Lower lobe of right lung (tissue), 2 donors: ENCODE results near the gene CCDC90B. TPM values are rescaled to one million over a fixed set of nuclear protein-coding genes. Genes with fewer than 3 reads are reported as not detected.
A peak's percentile ranks its signal among the peaks of the same experiment; 100 is the strongest.

ENCODE experiments used
- ATAC-seq, 2 donors: fragments of 200-7000 bp; cut with Tn5 transposase; one replicate each; pipeline ENCODE4 v1.9.1; 2020 to 2022; ENCODE audit warnings: mild to moderate bottlenecking in 2 of 2, moderate library complexity in 2 of 2
- DNase-seq: peaks from one replicate; pipeline ENCODE4 v3.0.0-alpha.2; 2020
- H3K27ac ChIP-seq: fragments of 200-600 bp; one replicate; pipeline ENCODE4 v1.8.0; 2022
- H3K27me3 ChIP-seq: fragments of 200-600 bp; one replicate; pipeline ENCODE4 v1.8.0; 2022; ENCODE audit warnings: low read depth
- H3K36me3 ChIP-seq: fragments of 200-600 bp; one replicate; pipeline ENCODE4 v1.8.0; 2022; ENCODE audit warnings: mild to moderate bottlenecking
- H3K4me1 ChIP-seq: fragments of 200-600 bp; one replicate; pipeline ENCODE4 v1.8.0; 2022
- H3K4me3 ChIP-seq: fragments of 200-600 bp; one replicate; pipeline ENCODE4 v1.8.0; 2022; ENCODE audit warnings: mild to moderate bottlenecking
- H3K9me3 ChIP-seq: fragments of 200-600 bp; one replicate; pipeline ENCODE4 v1.8.0; 2022
- intact Hi-C: fragments of 100-400 bp; cut with DNase I; formaldehyde crosslinking; loops from one replicate; pipeline ENCODE4 v1.11.0; 2022
- long read RNA-seq: library from polyadenylated mRNA; unstranded; transcript quantifications from one replicate; pipeline ENCODE4 v2.0.0, GENCODE V29; 2021
- total RNA-seq: library from RNA; stranded (reverse); fragmentation: NEBNext Ultra II Directional; extraction: Animal tissue kit (Norgen Biotek cat#: 25700); gene quantifications from one replicate; pipeline ENCODE4 v1.2.1, GENCODE V29; 2021
- TF ChIP-seq, protein P1 (sequence below): fragments of 200-600 bp; IDR thresholded peaks from one replicate; pipeline ENCODE4 v1.8.0; 2022; ENCODE audit warnings: antibody characterized with exemption, mild to moderate bottlenecking
- donor health status: DM: no; HTN: yes; CAD: no; lungs with severe emphysema.

The CCDC90B gene, protein sequence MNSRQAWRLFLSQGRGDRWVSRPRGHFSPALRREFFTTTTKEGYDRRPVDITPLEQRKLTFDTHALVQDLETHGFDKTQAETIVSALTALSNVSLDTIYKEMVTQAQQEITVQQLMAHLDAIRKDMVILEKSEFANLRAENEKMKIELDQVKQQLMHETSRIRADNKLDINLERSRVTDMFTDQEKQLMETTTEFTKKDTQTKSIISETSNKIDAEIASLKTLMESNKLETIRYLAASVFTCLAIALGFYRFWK
- total RNA-seq: 30.0 TPM
- long read RNA-seq, full-length matches to known transcripts: 43 of 53 reads
- long read RNA-seq, partial matches to known transcripts: 2 of 53 reads
- long read RNA-seq, other reads (novel, unspliced or antisense): 8 of 53 reads

DNA sequence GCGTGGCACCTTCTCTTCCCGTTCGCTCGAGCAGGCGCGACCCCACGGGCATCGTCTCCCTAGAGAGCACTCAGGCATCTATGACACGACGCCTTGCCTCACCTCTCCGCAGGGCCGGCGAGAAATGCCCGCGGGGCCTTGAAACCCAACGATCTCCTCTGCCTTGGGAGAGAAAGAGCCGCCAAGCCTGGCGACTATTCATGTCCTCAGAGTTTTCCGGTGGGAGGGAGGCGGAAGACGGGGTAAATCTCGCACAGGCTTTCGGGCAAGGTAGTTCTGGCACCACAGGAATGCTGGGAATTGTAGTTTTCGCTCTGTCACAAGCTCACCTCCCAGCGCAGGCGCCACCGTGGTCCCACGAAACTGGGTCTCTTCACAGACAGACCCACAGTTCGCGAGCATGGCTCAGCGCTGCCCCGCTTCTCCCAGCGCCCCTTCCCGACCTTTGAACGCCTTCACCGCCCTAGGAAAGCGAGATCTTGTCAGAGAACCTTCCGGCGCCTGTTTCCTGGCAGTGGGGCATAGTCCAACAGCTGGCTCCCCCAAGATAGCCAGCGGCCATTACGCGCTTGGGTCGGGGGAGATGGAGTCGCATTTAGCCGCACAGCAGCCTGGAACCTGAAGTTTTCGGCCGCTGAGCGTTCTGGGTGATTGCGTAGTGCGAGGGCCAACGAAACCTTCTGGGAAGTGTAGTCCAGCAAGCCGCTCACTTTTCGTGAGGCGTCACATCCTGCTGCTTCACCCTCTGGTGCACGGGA, at the start of gene CCDC90B:
Gene CCDC90B, minus strand, starts transcription at position 597 of the 758 bp plus-strand sequence. Its CDS starts 395 bp downstream, at position 202.
- H3K9me3 ChIP-seq: no peaks in the 10 kb centered on the region
- H3K4me3 ChIP-seq: peak within 1 kb of the TSS; percentile 94
- H3K27me3 ChIP-seq: no peaks in the 10 kb centered on the region
- peaks cover 37% of the 10 kb centered on the region for H3K4me1 ChIP-seq
- TF ChIP-seq, protein P1, sequence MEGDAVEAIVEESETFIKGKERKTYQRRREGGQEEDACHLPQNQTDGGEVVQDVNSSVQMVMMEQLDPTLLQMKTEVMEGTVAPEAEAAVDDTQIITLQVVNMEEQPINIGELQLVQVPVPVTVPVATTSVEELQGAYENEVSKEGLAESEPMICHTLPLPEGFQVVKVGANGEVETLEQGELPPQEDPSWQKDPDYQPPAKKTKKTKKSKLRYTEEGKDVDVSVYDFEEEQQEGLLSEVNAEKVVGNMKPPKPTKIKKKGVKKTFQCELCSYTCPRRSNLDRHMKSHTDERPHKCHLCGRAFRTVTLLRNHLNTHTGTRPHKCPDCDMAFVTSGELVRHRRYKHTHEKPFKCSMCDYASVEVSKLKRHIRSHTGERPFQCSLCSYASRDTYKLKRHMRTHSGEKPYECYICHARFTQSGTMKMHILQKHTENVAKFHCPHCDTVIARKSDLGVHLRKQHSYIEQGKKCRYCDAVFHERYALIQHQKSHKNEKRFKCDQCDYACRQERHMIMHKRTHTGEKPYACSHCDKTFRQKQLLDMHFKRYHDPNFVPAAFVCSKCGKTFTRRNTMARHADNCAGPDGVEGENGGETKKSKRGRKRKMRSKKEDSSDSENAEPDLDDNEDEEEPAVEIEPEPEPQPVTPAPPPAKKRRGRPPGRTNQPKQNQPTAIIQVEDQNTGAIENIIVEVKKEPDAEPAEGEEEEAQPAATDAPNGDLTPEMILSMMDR: no peak
- ATAC-seq: peak; percentile 98 to 99
- no peaks in the 10 kb centered on the region for H3K36me3 ChIP-seq
- DNase-seq: peak; percentile 96
- intact Hi-C loops: no loop called here
- peak within 1 kb of the TSS; percentile 99 for H3K27ac ChIP-seq

GRCh38 chr11:83335446-83336070, 49.4 kb upstream of the CCDC90B start:
- intact Hi-C loops: no loop called here
- TF ChIP-seq, protein P1: no peak
- ATAC-seq: no peak
- H3K27me3 ChIP-seq: no peaks in the 10 kb centered on the region
- H3K9me3 ChIP-seq: no peaks in the 10 kb centered on the region
- no peaks in the 10 kb centered on the region for H3K36me3 ChIP-seq
- no peak overlapping the region for H3K27ac ChIP-seq
- H3K4me3 ChIP-seq: no peak overlapping the region
- DNase-seq: no peak
- H3K4me1 ChIP-seq: no peaks in the 10 kb centered on the region

DNA sequence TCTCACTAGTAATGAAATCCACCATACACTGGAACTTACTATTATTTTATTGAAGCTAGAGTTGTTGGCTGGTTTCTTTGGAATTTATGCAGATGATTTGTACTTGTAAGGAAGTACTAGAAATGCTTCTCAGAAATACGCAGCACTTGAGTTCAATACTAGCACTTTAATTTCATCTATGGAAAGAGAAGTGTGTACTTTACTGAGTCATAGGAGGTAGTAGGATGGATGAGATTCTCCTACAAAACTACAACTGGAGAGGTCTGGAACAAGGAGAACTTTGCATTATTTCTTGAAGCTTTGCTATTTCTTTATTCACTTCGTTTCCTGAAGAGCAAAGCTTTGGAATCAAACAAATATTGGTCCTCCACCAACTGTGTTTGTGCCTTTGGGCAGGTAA, 44.1 kb upstream of the CCDC90B start:
- intact Hi-C loops: no loop called here
- no peak overlapping the region for H3K4me3 ChIP-seq
- no peaks in the 10 kb centered on the region for H3K9me3 ChIP-seq
- DNase-seq (no peak), ATAC-seq (peak; percentile 76 to 93)
- H3K27ac ChIP-seq: no peak overlapping the region
- no peaks in the 10 kb centered on the region for H3K36me3 ChIP-seq
- no peaks in the 10 kb centered on the region for H3K27me3 ChIP-seq
- H3K4me1 ChIP-seq: no peaks in the 10 kb centered on the region
- TF ChIP-seq, protein P1: no peak

DNA sequence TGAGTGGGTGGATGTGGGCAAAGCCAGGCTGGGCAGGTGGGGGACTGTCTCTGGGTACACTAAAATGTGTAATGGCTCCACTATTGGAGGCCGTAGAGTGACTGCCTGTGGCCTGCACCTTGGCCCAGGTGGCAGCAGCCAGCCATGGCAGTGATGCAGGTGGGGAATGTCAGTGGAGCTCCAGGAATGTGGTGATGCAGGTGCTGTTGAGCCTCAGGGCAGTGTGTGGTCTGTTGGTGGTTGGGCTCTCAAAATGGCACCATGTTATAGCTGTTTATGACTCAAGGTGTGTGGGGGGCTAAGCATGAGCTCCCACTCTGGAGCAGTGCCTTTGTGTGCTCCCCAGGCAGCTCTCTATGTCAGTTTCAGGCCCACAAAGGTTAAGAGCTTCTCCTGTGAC, 40.2 kb upstream of the CCDC90B start:
- Histone ChIP-seq H3K4me3 (no peak overlapping the region), H3K4me1 (no peaks in the 10 kb centered on the region), H3K27ac (no peak overlapping the region), H3K27me3 (no peaks in the 10 kb centered on the region), H3K9me3 (no peaks in the 10 kb centered on the region), H3K36me3 (no peaks in the 10 kb centered on the region)
- intact Hi-C loops: no loop called here
- ATAC-seq: peak in 1 of 2 donors; percentile 21
- TF ChIP-seq, protein P1: no peak
- no peak for DNase-seq

GRCh38 chr11:83319346-83319745, 33.2 kb upstream of the CCDC90B start:
- ATAC-seq (no peak), DNase-seq (no peak)
- TF ChIP-seq, protein P1: no peak
- no peak overlapping the region for H3K4me3 ChIP-seq
- intact Hi-C loops: no loop called here
- no peaks in the 10 kb centered on the region for H3K9me3 ChIP-seq
- H3K4me1 ChIP-seq: no peaks in the 10 kb centered on the region
- no peaks in the 10 kb centered on the region for H3K27me3 ChIP-seq
- H3K27ac ChIP-seq: no peak overlapping the region
- no peaks in the 10 kb centered on the region for H3K36me3 ChIP-seq
